NT2/D1 (cell line): ENCODE measurements around the gene IKZF3.

ENCODE experiments used
- SUZ12 ChIP-seq: IDR thresholded peaks from 2 replicates; pipeline ENCODE4 v1.6.1; 2011; ENCODE audit not compliant: insufficient read length, insufficient read depth; ENCODE audit errors: extremely low read depth
- YY1 ChIP-seq: IDR thresholded peaks from 2 replicates; pipeline ENCODE4 v1.6.1; 2011; ENCODE audit not compliant: insufficient read length, insufficient read depth
- ZNF274 ChIP-seq: IDR thresholded peaks from 2 replicates; pipeline ENCODE4 v1.6.1; 2011; ENCODE audit warnings: mild to moderate bottlenecking, low read depth, low read length

GRCh38 chr17:39835038-39835786, 28.9 kb downstream of the IKZF3 start:
- TF ChIP-seq YY1 (no peak), ZNF274 (no peak), SUZ12 (no peak)
